Gastrocnemius medialis (tissue), 4 donors: ENCODE data around the gene ZNF335. TPM values are rescaled to one million over a fixed set of nuclear protein-coding genes. Genes with fewer than 3 reads are reported as not detected.

Source experiments
- ATAC-seq, 2 donors: fragments of 150-250 bp; one replicate each; pipeline ENCODE4 v1.9.1; 2016
- DNase-seq, 2 donors: peaks; one replicate each; pipeline ENCODE4 v3.0.0-alpha.2; 2019
- H3K27ac ChIP-seq, 4 donors: fragments of 200-600 bp; sonication (generic); 1 replicate in 1 of 4; 2 replicates in 3 of 4; pipeline ENCODE4 v1.5.1; 2016 to 2018; ENCODE audit warnings: mild to moderate bottlenecking in 2 of 4, moderate library complexity in 1 of 4
- H3K27me3 ChIP-seq, 3 donors: fragments of 200-600 bp; sonication (generic) in 2 of 3; 1 replicate in 1 of 3; 2 replicates in 2 of 3; pipeline versions ENCODE4 v1.5.1 to v1.6.0; 2016 to 2019; ENCODE audit warnings: mild to moderate bottlenecking in 1 of 3, moderate library complexity in 1 of 3
- H3K36me3 ChIP-seq, 2 donors: fragments of 200-600 bp; sonication (generic) in 1 of 2; one replicate each; pipeline ENCODE4 v1.5.1; 2017 to 2018
- H3K4me1 ChIP-seq, 2 donors: fragments of 200-600 bp; sonication (generic) in 1 of 2; one replicate each; pipeline ENCODE4 v1.5.1; 2016 to 2017; ENCODE audit warnings: mild to moderate bottlenecking in 2 of 2
- H3K4me3 ChIP-seq, 4 donors: fragments of 200-600 bp; sonication (generic) in 3 of 4; 1 replicate in 1 of 4; 2 replicates in 3 of 4; pipeline ENCODE4 v1.5.1; 2016 to 2019; ENCODE audit warnings: mild to moderate bottlenecking in 2 of 4
- H3K9me3 ChIP-seq, 3 donors: fragments of 200-600 bp; sonication (generic) in 2 of 3; 1 replicate in 1 of 3; 2 replicates in 2 of 3; pipeline ENCODE4 v1.5.1; 2016 to 2019
- POLR2A ChIP-seq, 2 donors: fragments of 450-650 bp; IDR thresholded peaks; one replicate each; pipeline ENCODE4 v1.6.1; 2017; ENCODE audit warnings: antibody characterized with exemption in 2 of 2, mild to moderate bottlenecking in 2 of 2, moderate library complexity in 2 of 2
- in situ Hi-C, 4 donors: fragments of 200-750 bp; cut with MboI; loops; one replicate each; pipeline versions ENCODE4 v1.15.0 to v1.8.0; 2017; ENCODE audit warnings: low sequenced_read_pairs in 4 of 4
- intact Hi-C: fragments of 100-400 bp; cut with DNase I; formaldehyde crosslinking; loops from one replicate; pipeline ENCODE4 v1.15.1; 2023; ENCODE audit warnings: low total_unique reads
- total RNA-seq, 4 donors: library from RNA; depleted of rRNA; stranded (reverse); fragments of >200 nt; gene quantifications; one replicate each; pipeline versions ENCODE4 v1.1.0 to v1.2.3, GENCODE V29; 2016
- TF ChIP-seq, protein P1 (sequence below), 5 experiments: fragments of 450-650 bp in 3 of 5; fragments of 200-600 bp in 2 of 5; sonication (generic) in 2 of 5; IDR thresholded peaks in 4 of 5; conservative IDR thresholded peaks in 1 of 5; 1 replicate in 4 of 5; 2 replicates in 1 of 5; pipeline ENCODE4 v1.5.1; 2016 to 2019; ENCODE audit warnings: antibody characterized with exemption in 5 of 5, mild to moderate bottlenecking in 3 of 5, moderate library complexity in 3 of 5

Gene ZNF335
- total RNA-seq, 4 donors from 2014 or later, result 8.3 to 19.1 (median 12.7) TPM

DNA sequence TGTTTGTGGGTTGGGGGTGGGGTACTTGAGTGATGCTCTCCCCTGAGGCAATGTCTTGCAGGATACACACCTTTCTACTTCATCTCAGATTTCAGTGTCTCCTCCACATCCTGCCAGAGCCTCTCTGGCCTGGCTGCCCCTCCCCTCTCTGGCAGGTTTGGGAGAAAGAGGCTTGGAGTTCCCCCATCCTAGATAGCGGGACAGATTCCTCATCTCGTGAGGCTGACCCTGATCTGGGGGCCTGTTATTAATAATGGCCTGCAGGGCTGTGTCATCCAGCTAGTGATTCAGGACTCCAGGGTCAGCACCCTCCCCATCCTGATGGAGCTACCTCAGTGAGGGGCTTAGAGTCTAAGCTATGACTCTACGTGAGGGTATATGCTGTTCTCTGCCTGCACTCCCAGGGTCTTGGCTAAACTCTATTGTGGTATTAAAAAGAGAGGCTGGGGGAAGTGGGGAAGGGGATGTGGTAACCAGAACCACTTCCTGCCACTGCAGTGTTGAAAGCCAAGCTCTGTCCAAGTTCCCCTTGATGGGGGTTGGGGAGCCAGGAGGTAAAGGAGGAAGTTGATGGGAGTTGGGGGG is 33.0 kb upstream of the ZNF335 start:
- no peak overlapping the region for H3K27ac ChIP-seq
- peak in 1 of 2 donors; percentile 24 for ATAC-seq

DNA sequence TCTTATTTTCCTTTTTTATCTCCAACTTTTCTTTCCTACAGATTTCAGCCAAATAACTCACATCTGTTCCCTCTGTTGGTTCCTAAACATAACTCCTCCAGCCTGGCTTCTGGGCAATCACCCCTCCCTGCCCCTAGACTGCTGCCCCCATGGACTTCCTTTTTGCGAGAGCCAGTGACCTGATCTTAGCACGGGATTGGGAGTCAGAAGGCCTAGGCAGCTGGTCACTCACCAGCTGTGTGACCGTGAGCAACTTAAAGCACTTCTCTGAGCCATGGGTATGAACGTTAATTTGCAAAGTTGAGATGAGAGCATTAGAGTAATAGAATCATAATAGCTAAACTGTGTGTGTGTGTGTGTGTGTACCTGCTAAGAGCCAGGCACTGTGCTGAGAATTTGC is 32.2 kb upstream of the ZNF335 start:
- Histone ChIP-seq H3K36me3 (no peaks in the 10 kb centered on the region), H3K4me1 (no peaks in the 10 kb centered on the region), H3K27ac (no peak overlapping the region), H3K9me3 (no peaks in the 10 kb centered on the region), H3K27me3 (peaks cover 23 to 32% (median 25%) of the 10 kb centered on the region in 3 donors), H3K4me3 (no peak overlapping the region)
- no peak for TF ChIP-seq POLR2A (IDR thresholded peaks at IDR 0.05)
- TF ChIP-seq, protein P1, sequence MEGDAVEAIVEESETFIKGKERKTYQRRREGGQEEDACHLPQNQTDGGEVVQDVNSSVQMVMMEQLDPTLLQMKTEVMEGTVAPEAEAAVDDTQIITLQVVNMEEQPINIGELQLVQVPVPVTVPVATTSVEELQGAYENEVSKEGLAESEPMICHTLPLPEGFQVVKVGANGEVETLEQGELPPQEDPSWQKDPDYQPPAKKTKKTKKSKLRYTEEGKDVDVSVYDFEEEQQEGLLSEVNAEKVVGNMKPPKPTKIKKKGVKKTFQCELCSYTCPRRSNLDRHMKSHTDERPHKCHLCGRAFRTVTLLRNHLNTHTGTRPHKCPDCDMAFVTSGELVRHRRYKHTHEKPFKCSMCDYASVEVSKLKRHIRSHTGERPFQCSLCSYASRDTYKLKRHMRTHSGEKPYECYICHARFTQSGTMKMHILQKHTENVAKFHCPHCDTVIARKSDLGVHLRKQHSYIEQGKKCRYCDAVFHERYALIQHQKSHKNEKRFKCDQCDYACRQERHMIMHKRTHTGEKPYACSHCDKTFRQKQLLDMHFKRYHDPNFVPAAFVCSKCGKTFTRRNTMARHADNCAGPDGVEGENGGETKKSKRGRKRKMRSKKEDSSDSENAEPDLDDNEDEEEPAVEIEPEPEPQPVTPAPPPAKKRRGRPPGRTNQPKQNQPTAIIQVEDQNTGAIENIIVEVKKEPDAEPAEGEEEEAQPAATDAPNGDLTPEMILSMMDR (IDR thresholded peaks at IDR 0.05 in 4 of 5, conservative IDR thresholded peaks at IDR 0.05 in 1 of 5), result no peak
- ATAC-seq (peak in 1 of 2 donors; percentile 41), DNase-seq (peak in 1 of 2 donors; percentile 35)
- intact Hi-C loops (no loop called here), in situ Hi-C loops (no loop called here)

More for the DNA sequence above, 33.0 kb upstream of the ZNF335 start:
- Histone ChIP-seq H3K4me3 (no peak overlapping the region), H3K27me3 (peaks cover 29 to 38% (median 30%) of the 10 kb centered on the region in 3 donors), H3K4me1 (no peaks in the 10 kb centered on the region), H3K36me3 (no peaks in the 10 kb centered on the region), H3K9me3 (no peaks in the 10 kb centered on the region)
- TF ChIP-seq, protein P1 (IDR thresholded peaks at IDR 0.05 in 4 of 5, conservative IDR thresholded peaks at IDR 0.05 in 1 of 5), result no peak
- no peak for TF ChIP-seq POLR2A (IDR thresholded peaks at IDR 0.05)
- peak; percentile 34 to 45 for DNase-seq
- intact Hi-C loops, result no loop called here
- in situ Hi-C loops, result no loop called here

- Histone ChIP-seq H3K9me3 (no peaks in the 10 kb centered on the region), H3K4me3 (no peak overlapping the region), H3K27ac (no peak overlapping the region), H3K27me3 (peaks cover 5 to 22% (median 19%) of the 10 kb centered on the region in 3 donors), H3K36me3 (no peaks in the 10 kb centered on the region), H3K4me1 (no peaks in the 10 kb centered on the region)
- no peak for ATAC-seq
- in situ Hi-C loops, result no loop called here
- intact Hi-C loops, result no loop called here
- no peak for DNase-seq
- no peak for TF ChIP-seq POLR2A (IDR thresholded peaks at IDR 0.05)
- TF ChIP-seq, protein P1 (IDR thresholded peaks at IDR 0.05 in 4 of 5, conservative IDR thresholded peaks at IDR 0.05 in 1 of 5), result no peak
Measured at GRCh38 chr20:46002008-46002407, 30.0 kb upstream of the ZNF335 start.

- Histone ChIP-seq H3K9me3 (no peaks in the 10 kb centered on the region), H3K4me3 (no peak overlapping the region), H3K4me1 (no peaks in the 10 kb centered on the region), H3K36me3 (no peaks in the 10 kb centered on the region), H3K27me3 (peaks cover 2 to 19% (median 18%) of the 10 kb centered on the region in 3 donors), H3K27ac (no peak overlapping the region)
- DNase-seq (no peak), ATAC-seq (no peak)
- intact Hi-C loops (no loop called here), in situ Hi-C loops (no loop called here)
- TF ChIP-seq, protein P1 (IDR thresholded peaks at IDR 0.05 in 4 of 5, conservative IDR thresholded peaks at IDR 0.05 in 1 of 5), result no peak
- TF ChIP-seq POLR2A (IDR thresholded peaks at IDR 0.05), result no peak
Measured at GRCh38 chr20:46001498-46001897, 29.5 kb upstream of the ZNF335 start.
